IPS DF 19.7 (cell line): ENCODE data around the gene ADISSP.

Experiments used
- DNase-seq: peaks from one replicate; pipeline ENCODE4 v3.0.0-alpha.2; 2013; ENCODE audit warnings: low read depth, low spot score

ADISSP gene

DNA sequence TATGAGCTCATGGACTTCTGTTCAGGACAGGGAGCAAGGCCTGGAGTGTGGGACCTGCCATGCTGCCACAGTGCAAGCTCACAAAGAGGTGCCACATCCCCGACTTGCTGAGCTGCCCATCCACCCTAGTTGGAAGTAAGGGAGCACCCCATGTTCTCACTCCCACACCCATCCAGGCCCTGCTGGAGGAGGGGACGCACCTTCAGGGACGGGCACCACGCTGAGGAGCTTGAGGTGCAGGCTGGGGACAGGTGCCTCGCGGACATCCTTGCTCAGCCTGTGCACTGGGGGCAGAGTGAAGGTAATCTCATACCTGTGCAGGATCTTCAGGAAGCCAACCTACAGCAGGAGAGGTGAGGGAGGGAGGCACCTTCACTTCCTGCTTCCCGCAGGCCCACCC lies 12.3 kb downstream of the ADISSP start:
- no peak for DNase-seq

DNA sequence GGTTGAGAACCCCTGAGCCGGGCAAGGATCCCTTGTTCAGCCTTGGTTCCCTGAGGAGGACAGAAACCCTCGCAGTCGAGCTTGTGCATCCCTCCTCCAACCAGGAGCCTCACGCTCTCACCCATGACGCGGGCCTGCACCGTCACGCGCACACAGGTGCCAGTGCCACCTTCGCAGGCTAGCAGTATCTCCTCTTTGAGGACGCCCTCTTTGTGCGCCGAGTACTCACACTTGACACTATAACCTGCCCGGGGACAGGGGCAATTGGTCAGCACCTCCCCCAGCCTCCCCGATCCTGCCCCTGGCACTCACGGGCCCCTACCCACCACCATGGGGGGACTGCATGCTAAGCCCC lies 13.3 kb downstream of the ADISSP start:
- DNase-seq, result no peak

DNA sequence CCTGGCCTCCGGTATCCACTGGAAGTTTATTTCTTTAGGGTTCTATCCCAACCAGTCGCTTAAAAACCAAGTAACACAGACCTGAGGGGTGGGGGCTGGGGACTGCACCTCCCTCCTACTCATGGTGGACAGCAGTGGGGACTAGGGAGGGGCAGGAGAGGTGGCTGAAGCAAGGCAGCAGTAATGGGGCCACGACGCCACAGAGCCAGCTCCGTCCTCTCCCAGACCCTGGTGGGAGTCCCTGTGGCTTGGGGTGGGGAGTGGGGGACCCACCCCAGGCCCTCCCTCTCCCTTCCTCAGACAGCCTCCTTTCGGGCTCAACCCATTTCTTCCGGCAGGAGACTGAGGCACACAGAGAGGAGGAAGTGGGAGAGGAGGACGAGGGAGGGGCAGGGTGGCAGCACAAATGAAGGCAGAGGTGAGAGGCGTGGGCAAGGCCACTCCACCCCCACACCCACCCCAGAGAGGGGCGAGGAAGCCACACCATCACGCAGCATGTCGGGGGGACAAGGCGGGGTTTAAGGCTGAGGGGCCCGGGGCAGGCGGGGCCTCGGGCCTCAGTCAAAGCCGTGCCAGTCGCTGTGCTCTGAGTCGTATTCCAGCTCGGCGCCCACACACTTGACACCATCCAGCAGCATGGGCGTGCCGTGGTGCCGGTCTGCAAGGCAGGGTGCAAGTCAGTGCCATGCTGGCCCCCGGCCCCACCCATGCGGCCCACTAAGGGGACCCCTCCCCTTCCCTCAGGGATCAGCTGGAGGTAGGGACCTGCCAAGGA lies 13.9 kb downstream of the ADISSP start:
- no peak for DNase-seq

DNA sequence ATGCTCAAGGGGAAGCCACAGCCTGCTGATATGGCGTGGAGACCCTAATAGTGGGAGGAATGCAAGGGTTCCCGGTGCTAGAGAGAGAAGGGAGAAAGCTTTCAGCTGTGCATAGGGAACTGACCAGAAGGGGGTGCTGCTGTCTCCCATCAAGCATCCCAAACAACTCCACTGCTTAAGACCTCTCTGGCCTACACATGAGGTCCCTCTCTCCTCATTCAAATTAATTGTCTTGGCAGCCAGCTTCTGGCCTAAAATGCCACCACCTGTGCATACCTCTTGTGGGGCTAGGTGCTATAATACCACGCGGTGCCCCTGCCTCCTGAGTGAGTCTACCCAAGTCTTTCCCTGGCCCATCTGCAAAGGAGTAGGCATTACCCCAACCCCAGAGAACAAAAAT lies 14.5 kb downstream of the ADISSP start:
- DNase-seq, result no peak

DNA sequence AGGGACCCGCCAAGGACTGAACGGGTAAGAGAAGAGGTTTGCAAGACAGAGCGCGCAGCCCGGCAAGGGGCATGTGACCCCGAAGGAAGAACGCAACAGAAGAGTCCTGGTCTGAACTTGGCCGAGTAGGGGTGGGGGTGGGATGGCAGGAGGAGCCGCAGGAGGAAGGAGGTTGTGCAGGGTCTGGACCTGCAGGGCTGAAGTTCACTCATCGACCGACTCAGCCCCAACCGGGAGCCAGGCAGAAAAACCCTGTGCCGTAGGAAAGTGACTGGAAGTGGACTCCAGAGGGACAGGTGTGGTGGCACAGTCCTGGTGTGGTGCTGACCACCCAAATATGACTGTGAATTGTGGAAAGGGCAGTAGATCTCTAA lies 15.2 kb downstream of the ADISSP start:
- DNase-seq, result no peak

DNA sequence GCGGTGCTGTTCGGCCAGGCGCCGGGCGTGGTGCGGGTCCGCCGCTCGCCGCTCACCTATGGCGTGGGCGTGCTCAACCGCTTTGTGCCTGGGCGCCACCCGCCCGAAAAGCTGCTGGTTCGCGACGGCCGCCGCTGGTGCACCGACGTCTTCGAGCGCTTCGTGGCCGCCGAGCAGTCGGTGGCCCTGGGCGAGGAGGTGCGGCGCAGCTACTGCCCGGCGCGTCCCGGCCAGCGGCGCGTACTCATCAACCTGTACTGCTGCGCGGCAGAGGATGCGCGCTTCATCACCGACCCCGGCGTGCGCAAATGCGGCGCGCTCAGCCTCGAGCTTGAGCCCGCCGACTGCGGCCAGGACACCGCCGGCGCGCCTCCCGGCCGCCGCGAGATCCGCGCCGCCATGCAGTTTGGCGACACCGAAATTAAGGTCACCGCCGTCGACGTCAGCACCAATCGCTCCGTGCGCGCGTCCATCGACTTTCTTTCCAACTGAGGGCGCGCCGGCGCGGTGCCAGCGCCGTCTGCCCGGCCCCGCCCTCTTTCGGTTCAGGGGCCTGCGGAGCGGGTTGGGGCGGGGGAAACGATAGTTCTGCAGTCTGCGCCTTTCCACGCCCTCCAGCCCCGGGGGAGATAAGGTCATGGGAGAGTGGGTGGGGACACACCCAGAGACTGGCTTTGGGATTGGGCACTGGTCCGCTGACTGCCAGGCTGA lies 15.7 kb downstream of the ADISSP start:
- DNase-seq, result no peak

DNA sequence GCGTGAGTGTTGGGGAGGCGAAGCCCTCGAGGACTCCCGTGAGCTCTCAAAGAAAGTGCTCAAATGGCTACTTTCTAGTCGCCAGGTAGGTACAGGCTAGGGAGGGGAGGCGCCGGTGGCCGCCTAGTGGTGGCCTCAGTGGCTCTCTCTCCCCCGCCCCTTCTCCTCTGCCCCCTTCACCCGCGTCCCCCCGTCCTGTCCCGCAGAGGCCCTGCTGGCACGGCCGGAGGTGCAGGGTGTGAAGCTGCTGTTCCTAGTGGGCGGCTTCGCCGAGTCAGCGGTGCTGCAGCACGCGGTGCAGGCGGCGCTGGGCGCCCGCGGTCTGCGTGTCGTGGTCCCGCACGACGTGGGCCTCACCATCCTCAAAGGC lies 16.3 kb downstream of the ADISSP start:
- no peak for DNase-seq

DNA sequence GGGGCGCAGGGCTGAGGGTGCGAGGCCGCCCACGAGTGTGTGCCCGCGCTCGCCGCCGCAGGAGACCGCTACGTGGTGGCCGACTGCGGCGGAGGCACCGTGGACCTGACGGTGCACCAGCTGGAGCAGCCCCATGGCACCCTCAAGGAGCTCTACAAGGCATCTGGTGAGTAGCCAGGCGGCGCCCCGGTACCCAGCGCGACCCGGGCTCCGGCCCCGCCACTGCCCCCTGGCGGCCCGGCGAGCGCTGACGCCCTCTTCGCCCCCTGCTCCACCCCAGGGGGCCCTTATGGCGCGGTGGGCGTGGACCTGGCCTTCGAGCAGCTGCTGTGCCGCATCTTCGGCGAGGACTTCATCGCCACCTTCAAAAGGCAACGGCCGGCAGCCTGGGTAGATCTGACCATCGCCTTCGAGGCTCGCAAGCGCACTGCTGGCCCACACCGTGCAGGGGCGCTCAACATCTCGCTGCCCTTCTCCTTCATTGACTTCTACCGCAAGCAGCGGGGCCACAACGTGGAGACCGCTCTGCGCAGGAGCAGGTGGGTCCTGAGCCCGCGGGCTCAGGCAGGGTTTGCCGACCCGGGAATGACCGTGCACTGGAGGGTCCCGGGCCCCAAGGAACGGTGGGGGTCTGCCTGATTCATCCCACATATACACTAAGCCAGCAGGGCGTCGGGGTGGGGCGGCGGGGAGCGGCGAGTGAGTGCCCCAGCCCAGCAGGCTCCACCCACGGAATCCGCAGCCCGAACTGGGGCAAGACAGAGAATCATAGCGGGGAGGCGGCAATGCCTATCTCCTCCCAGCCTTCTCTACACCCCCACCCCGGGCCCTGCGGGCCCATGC lies 17.6 kb downstream of the ADISSP start:
- no peak for DNase-seq

DNA sequence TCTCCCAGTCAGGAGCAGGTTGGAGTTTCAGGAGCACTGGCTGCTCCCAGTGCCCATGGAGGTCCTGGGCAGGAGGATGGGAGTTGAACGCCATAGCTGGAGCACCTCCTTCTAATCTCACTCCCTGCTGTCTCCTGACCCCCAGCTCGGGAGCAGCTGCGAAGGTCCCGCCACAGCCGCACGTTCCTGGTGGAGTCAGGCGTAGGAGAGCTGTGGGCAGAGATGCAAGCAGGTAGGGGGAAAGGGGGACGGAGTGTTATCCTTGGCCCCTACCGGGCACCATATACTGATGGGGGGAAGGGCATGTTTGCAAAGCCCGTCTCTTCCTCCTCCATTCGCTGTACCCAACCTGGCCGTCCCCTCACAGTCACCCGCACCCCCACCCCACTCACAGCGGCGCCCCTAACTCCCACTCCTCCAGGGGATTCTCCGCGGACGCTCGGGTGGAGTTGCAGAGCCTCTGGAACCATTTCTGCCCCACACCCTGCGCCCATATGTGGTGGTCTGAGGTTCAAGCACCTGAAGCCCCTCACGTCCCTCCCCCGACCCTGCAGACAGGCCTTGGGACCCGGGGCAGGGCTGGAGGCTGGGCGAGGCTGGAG lies 18.4 kb downstream of the ADISSP start:
- DNase-seq, result no peak

DNA sequence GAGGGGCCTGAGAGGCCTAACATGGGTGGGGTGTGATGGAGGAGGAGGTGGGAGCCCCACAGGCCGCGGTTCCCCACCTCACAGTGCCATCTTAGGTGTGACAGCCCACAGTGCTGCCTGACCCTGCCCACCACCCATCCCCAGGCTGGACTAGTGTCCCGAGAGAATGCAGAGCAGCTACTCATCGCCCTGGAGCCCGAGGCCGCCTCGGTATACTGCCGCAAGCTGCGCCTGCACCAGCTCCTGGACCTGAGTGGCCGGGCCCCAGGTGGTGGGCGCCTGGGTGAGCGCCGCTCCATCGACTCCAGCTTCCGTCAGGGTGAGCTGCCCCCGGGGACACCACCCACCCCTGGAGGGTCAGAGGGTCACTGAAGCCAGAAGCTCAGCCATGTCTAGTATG lies 19.5 kb downstream of the ADISSP start:
- no peak for DNase-seq

DNA sequence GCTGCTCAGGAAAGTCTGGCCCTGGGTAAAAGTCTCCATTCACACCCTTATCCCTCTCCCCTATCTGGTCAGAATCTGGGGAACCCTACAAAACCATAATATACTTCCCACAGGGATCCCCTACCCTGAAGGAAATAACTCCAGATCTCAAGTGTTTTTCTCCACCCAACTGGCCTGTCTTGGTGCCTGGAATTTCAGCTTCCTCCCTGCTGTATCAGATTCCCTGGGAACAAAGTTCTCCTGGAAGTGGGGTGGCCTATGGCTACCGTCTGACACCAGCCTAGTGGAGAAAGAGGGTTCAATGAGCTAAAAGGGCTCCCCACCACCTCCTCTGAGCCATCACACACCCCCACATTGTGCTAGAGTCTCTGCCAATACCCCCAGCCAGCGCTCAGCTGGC lies 20.1 kb downstream of the ADISSP start:
- DNase-seq, result no peak

DNA sequence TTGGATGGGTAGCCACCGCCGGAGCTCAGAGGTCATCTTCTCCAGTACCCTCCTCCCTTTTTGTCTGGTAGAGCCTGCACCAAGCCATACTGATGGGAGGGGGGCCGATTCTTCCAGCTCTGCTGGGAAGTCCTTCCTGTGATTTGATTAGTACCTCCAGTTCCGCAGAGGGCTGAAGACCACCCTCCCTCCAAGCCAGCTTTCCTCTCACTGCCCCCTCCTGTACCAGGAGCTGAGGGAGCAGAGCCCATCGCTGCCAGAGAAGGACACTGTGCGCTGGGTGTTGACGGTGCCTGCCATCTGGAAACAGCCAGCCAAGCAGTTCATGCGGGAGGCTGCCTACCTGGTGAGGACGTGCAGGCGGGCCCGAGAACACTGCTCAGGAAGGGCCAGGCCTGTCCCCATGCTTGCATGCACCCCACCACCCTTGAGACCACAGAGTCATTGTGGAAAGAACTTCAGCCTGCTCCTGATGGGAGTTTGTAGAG lies 21.8 kb downstream of the ADISSP start:
- no peak for DNase-seq

DNA sequence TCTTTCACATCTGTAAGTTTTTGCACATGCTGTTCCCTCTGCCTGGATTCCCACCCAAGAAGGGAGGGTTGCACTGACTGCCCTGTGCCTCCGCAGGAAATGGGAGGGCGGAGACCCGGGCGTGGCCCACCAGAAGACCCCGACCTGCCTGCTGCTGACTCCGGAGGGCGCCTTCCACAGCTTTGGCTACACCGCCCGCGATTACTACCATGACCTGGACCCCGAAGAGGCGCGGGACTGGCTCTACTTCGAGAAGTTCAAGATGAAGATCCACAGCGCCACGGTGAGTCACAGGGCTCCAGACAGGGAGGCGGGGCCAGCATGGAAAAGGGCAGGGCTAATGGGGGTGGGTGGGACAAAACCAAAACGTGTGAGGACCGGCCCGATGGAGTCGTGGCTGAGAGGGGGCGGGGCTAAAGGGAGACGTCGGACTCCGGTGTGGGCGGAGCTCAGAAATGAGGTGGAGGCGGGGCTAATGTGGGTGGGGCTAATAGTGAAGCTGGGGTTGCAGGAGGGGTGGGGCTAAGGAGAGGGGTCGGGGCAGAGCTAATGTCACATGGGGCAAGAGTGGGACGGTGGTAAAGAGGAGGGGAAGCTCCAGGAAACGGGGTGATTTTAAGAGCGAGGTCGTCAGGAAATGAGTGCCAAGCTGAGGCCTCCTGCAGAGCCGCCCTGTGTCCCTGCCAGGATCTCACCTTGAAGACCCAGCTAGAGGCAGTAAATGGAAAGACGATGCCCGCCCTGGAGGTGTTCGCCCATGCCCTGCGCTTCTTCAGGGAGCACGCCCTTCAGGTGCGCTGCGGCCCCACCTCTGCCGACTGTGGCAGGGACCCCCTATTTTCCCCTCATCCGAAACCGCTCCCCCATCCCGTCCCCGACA lies 22.5 kb downstream of the ADISSP start:
- no peak for DNase-seq

DNA sequence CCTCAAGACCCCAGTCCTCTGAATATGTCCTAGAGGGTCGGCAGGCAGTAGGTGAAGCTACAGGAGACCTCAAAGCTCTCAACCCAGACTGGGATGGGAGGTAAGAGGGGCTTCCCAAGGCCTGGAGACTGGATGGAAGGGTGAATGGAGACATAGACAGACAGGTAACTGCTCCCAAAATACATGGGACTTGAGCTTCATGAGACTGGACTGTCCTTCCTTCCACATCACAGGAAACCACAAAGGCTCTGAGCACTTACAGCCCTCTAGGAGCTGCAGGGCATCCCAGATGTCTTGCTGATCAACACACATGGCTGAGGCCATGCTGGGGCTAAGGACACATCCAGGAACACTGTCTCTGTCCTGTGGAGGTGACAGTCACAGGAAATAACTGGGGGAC lies 23.5 kb downstream of the ADISSP start:
- DNase-seq, result no peak

DNA sequence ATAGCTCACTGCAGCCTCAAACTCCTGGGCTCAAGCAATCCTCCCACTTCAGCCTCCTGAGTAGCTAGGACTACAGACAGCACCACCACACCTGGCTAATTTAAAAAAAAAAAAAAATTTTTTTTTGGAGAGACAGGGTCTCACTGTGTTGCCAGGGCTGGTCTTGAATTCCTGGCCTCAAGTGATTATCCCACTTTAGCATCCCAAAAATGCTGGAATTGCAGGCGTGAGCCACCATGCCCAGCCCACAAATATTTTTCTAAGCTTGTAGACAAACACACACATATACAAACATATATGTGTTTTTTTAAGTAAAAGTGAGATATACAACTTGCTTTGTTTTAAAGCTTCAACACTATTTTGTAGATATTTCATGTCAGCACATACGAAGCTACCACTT lies 24.3 kb downstream of the ADISSP start:
- DNase-seq, result no peak

DNA sequence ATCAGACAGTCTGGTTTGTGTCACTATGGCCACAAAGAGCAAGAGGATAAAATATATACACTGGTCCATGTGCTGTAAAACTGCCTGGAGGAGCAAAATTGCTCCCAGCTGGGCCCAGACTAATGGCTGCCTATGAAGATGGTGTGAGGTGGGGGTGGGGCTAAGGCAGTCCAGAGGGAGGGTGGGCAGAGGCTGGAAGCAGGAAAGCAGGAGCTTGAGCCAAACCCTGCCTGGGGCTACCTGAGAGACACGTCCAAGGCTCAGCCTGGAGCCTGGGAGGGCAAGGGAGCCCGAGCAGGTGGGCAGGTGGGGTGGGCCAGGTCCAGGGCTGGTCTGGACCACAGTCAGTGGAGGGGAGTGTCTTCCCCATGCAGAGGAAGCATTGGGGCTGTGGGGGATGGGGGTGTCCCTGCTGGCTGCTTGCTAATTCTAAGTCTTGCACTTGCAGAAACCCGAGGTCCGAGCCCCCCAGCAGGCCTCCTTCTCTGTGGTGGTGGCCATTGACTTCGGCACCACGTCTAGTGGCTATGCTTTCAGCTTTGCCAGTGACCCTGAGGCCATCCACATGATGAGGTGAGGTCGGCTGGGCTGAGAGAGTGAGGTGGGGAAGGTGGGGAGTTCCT lies 25.6 kb downstream of the ADISSP start:
- no peak for DNase-seq

DNA sequence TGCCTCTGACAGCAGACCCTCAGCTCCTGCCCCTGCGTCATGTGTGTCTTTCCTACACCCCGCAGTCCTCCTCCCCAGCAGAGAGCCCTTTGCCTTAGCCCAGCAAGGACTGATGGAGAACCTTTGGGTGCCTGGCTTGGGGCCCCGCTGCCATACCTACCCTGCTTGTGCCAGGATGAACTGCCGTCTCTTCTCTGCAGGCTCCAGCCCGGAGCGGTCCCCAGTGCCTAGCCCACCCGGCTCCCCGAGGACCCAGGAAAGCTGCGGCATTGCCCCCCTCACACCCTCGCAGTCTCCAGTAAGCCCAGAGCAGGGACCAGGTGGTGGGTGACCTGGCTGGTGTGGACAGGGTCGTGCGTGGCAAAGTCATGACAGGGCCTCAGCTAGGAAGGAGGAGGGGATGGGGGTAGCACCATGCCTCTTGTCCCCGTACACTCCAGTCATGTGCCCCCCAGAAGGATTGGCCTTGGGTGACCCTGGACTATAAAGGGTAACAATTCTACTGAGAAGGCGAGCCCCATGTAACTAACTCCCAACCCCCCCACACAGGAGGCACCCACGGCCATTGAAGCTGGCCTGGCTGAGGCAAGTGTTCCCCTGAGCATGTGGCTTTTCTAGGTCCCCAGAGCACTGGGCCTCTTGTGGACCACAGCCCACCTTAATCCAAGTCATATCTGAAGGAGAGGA lies 26.8 kb downstream of the ADISSP start:
- no peak for DNase-seq

DNA sequence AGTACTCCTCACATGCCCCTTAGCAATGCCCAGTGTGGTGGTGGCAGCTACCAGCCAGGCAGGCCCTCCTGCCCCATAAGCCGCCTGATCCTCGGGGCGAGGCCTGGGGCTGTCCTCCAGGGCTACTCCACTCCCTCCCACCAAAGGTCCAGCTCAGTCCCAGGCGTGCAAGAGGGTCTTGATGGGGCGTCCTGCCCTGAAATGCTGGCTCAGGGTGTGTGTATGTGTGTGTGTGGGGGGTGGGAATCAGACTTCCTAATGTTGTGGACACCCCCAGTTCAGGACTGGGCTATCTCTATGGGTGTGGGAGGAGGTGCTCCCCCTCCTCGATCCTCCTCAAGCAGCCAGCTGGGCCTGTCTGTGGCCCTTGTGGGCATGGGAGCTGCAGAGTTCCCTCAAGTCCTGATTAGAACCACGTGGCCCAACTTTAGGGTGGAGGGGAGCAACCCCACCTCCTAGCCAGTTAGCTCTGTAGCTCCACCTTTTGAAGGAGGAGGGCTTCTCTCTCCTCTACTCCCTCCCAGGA lies 27.6 kb downstream of the ADISSP start:
- DNase-seq, result no peak

DNA sequence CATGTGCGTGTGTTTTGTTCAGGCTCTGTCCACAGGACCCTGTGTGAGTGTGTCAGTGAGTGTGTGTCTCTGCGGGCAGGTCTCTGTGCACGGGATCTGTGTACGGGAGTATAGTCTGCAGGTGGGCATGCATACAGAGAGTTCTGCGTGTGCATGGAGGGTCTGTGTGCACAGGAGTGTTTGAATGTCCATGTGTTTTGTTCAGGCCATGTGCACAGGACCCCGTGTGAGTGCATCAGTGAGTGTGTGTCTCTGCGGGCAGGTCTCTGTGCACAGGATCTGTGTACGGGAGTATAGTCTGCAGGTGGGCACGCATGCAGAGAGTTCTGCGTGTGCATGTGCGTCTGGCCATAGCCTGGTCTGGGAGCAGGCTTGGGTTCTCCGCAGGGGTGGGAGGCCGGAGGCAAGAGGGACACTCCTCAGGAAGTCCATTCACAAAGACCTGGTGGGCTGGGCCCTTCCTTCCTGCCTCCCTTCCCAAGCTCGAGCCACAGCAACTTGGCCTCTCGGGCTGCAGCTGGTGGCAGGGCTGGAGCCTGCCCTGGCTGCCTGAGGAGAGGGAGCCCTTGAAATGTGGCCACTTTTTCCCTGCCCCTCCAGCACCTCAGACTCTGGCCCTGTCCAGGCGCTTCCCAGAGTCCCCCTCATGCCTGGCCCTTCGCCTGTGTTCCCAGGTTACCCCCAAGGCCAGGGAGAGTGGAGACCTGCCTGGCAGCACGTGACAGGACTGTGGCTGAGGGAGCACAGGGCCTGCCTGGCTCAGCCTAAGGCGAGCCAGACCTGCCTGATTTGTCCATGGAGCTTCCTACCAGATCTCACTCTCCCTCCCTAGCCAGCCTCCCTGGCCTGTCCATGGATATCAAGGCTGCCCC lies 28.3 kb downstream of the ADISSP start:
- DNase-seq, result no peak
